BJ (cell line): ENCODE measurements around the gene BDKRB1. TPM values are rescaled to one million over a fixed set of nuclear protein-coding genes. Genes with fewer than 3 reads are reported as not detected.

Experiments
- CTCF ChIA-PET: fragments of 350-600 bp; formaldehyde crosslinking; extraction: SDS; loops from one replicate; lab custom pipeline; 2021; ENCODE audit warnings: antibody characterized with exemption, inconsistent platforms; lab: Yijun Ruan, JAX
- POLR2A ChIA-PET: fragments of 300-600 bp; sonication (Branson Sonifier 250); formaldehyde crosslinking; extraction: SDS; loops from one replicate; lab custom pipeline; 2021; ENCODE audit warnings: antibody characterized with exemption; lab: Charles Lee
- DNase-seq: peaks from one replicate; pipeline ENCODE4 v3.0.0-alpha.2; 2011; ENCODE audit warnings: low read depth
- H3K27me3 ChIP-seq: 2 replicates; pipeline ENCODE4 v1.6.0; 2011; ENCODE audit warnings: low read length; ENCODE audit not compliant: control insufficient read depth, insufficient read depth
- H3K36me3 ChIP-seq: 2 replicates; pipeline ENCODE4 v1.5.1; 2011; ENCODE audit warnings: low read length; ENCODE audit not compliant: control insufficient read depth, insufficient read depth
- H3K4me3 ChIP-seq: 2 replicates; pipeline ENCODE4 v1.5.1; 2011; ENCODE audit warnings: low read depth, mild to moderate bottlenecking, control low read depth, low read length
- polyA plus RNA-seq: library from polyadenylated mRNA; depleted of rRNA; stranded (reverse); fragments of >200 nt; gene quantifications from 2 replicates; pipeline ENCODE4 v1.2.3, GENCODE V29; 2011
- TF ChIP-seq, protein P1 (sequence below): IDR thresholded peaks from 2 replicates; pipeline ENCODE4 v1.5.1; 2011; ENCODE audit warnings: low read depth, mild to moderate bottlenecking, control low read depth, inconsistent platforms, low read length, moderate library complexity; ENCODE audit not compliant: insufficient read depth

The BDKRB1 gene
- polyA plus RNA-seq, 1 experiment = 3.8 TPM

GRCh38 chr14:96217376-96217913, 38.6 kb upstream of the BDKRB1 start:
- TF ChIP-seq, protein P1, sequence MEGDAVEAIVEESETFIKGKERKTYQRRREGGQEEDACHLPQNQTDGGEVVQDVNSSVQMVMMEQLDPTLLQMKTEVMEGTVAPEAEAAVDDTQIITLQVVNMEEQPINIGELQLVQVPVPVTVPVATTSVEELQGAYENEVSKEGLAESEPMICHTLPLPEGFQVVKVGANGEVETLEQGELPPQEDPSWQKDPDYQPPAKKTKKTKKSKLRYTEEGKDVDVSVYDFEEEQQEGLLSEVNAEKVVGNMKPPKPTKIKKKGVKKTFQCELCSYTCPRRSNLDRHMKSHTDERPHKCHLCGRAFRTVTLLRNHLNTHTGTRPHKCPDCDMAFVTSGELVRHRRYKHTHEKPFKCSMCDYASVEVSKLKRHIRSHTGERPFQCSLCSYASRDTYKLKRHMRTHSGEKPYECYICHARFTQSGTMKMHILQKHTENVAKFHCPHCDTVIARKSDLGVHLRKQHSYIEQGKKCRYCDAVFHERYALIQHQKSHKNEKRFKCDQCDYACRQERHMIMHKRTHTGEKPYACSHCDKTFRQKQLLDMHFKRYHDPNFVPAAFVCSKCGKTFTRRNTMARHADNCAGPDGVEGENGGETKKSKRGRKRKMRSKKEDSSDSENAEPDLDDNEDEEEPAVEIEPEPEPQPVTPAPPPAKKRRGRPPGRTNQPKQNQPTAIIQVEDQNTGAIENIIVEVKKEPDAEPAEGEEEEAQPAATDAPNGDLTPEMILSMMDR = no peak
- ChIA-PET POLR2A (no interaction called here), CTCF (interaction anchor here (0.8 to 3.5 kb wide), 3 partner anchors 8 to 117 kb away, joined by 3 to 8 read pairs (median 4); no protein-coding TSS in a partner anchor)
- H3K36me3 ChIP-seq = peaks cover 3% of the 10 kb centered on the region
- no peak overlapping the region for H3K4me3 ChIP-seq
- DNase-seq = no peak
- H3K27me3 ChIP-seq = no peaks in the 10 kb centered on the region

- POLR2A ChIA-PET = no interaction called here
- no peak overlapping the region for H3K4me3 ChIP-seq
- CTCF ChIA-PET = interaction anchor here (0.7 to 1.5 kb wide), 3 partner anchors 10 to 78 kb away, joined by 3 to 4 read pairs (median 3); no protein-coding TSS in a partner anchor
- H3K36me3 ChIP-seq = no peaks in the 10 kb centered on the region
- TF ChIP-seq, protein P1 = no peak
- no peaks in the 10 kb centered on the region for H3K27me3 ChIP-seq
- DNase-seq = no peak
Measured at GRCh38 chr14:96221109-96221650, 34.8 kb upstream of the BDKRB1 start.

DNA sequence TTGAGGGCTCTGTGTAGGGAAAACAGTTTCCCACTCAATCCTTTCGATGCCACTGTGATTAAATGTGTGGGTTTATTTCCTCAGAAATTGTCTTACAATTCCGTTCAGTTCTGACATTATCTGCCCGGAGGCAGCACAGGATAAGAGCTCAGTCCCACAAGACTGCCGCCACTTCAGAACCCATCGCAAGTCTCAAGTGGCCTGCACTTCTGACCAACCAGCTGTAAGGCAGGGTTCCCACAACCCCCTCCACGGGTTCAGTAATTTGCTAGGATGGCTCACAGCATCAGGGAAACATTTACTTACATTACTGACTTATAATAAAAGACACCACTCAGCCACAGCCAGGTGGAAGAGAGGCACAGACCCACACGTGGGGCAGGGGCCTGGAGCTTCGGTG, 34.2 kb upstream of the BDKRB1 start:
- CTCF ChIA-PET = interaction anchor here (0.9 to 1.5 kb wide), 4 partner anchors 10 to 52 kb away, joined by 3 to 4 read pairs (median 3); partner anchors contain the start of gene BDKRB2
- DNase-seq = no peak
- H3K27me3 ChIP-seq = no peaks in the 10 kb centered on the region
- no peaks in the 10 kb centered on the region for H3K36me3 ChIP-seq
- POLR2A ChIA-PET = no interaction called here
- H3K4me3 ChIP-seq = no peak overlapping the region
- TF ChIP-seq, protein P1 = no peak

DNA sequence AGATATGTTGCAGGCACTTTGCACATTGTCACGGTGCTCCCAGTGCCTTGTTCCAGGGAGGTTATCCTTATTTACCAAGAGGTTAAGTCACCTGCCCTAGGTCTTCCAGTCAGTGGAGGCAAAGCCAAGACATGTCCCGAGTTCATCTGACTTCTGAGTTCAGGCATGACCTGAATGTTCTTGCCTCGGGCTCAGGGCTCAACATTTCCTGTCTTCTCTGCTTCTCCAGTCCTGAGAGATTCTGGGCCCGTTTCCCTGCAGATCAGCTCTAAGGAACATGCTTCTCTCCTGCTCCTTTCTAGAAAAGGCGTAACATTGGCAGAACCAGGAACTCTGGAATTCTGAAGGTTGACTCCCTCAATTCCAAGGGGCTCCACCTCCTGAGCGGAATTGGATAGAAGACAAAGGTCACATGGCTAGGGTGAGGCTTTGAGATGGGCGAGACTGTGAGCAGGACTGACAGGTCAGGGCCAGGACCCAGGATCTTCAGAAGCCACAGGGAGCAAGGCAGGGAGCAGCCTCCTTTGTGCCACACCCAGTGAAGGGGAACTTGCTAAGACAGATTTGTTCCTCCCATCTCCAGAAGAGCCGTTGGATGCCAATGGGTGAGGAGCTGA, 31.4 kb upstream of the BDKRB1 start:
- TF ChIP-seq, protein P1 = no peak
- no peak for DNase-seq
- no peaks in the 10 kb centered on the region for H3K27me3 ChIP-seq
- ChIA-PET CTCF (interaction anchor here (0.6 to 2.5 kb wide), 8 partner anchors 9 to 128 kb away, joined by 3 to 13 read pairs (median 4); no protein-coding TSS in a partner anchor), POLR2A (no interaction called here)
- H3K4me3 ChIP-seq = no peak overlapping the region
- H3K36me3 ChIP-seq = peaks cover 4% of the 10 kb centered on the region

DNA sequence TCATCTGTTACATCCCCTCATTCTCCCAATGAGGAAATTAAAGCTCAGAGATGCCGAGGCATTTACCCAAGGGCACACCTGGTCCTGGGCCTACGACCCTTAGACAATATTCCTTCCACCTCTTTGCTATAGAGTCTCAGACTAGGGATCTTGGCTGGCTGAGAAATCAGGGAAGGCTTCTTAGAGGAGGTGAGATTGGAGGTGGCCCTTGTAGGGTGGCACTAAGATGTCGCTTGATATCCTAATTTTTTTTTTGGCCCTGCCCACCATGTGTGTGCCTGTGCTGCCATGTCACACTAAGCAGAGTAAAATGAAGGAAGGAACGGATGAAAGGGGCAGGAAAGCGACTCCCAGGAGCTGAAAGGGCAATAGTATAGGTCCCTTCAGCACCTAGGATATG, 30.8 kb upstream of the BDKRB1 start:
- peaks cover 4% of the 10 kb centered on the region for H3K36me3 ChIP-seq
- no peaks in the 10 kb centered on the region for H3K27me3 ChIP-seq
- DNase-seq = no peak
- ChIA-PET POLR2A (no interaction called here), CTCF (interaction anchor here (0.6 to 2.5 kb wide), 9 partner anchors 9 to 127 kb away, joined by 3 to 13 read pairs (median 4); partner anchors contain the start of gene BDKRB2)
- no peak overlapping the region for H3K4me3 ChIP-seq
- TF ChIP-seq, protein P1 = no peak
